HG03159 (cell line): ENCODE results near the gene PRKAG2.
"Not testable (repeated sequence)": the region's sequence is repeated elsewhere in the genome, so short reads cannot be mapped to it uniquely, and the experiment has no call there.

ENCODE experiments used
- ATAC-seq: cut with Tn5 transposase; IDR thresholded peaks from one replicate; pipeline ENCODE4 v1.9.1; 2021; ENCODE audit warnings: mild to moderate bottlenecking, moderate library complexity; ENCODE audit not compliant: unreplicated experiment

PRKAG2 gene

DNA sequence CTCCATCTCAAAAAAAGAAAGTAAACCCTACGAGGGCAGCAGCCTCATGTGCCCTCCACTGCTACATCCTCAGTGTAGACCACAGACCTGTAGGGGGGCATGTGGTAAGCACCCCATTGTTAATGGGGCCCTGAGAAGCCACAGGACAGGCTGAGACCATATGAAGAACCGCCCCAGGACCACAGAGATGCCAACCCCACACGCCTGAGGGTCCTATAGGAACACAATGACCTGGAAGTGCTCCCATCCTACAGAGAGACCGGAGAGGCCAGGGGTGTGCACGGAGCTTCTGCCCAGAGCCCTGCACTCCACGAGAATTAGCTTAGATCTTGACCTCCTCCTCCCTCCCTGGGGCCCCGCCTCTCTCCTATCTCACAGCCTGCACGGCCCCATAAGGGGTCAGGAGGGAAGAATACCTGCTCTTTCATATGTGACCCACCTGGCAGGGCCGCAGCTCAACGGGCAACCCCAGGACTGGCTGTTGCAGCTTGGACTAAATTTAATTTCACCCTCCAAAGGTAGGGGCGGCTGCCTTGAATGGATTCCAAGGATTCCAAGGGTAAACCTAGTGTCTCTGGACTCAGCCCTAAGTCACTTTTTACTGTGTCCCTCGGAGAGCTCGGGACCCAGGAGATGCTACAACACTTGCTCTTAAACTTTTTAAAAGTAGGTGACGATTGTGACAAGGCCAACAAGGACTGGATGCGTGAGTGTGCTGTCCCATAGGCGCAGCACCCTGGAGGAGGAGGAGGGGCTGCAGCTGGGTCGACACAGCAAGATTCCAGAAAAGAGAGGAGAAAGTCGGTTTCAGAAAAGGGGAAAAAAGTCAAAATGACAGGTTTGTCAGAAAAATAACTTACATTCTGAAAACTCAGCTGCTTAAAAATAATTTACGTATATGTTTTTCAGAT is 24.2 kb downstream of the PRKAG2 start:
- ATAC-seq: no peak

DNA sequence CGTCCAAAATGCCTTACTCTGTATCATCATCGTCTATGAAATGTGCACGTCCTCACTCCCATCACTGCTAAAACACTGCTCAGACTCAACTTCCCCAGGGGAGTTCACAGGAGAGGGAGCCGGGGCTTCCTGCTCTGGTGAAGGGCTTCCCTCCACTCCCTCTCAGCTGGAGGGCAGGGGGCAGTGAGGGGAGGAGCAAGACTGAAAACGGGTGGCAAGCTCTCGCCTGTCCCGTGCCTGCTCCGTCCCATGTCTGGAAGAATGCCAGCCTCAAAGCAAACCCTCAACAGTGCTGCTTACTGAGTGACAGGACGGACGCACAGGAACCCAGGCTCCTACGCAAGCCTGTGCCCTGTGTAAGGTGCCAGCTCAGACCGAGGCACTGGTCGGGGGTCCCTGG is 25.1 kb downstream of the PRKAG2 start:
- ATAC-seq: no peak

DNA sequence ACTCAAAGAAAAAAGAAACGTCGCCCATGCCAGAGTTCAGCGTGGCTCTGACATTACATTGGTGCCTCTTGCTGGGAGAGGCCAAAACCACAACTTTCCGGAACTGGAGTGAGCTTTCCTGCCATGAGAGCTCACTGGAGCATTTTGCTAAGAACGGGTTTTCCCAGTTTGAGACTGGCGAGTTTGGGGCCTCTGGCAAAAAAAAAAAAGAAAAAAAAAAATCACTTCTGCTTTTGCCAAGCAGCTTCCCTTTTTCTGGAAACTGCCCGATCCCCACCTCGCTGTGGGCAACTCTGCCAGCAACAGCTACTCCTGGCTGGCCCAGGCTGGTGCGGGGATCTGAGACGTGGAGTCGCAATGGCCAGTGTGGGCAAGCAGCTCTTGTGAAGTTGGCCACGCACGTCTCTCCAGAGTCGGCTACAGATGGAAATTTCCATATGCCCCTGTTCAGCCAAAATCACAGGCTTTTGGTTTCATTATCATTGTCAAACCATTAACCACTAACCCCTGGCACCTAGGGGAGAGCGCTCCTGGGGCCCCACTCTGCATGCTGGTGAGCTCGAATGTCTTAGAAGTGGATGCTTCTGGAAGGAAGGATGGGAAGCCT is 25.7 kb downstream of the PRKAG2 start:
- no peak for ATAC-seq

DNA sequence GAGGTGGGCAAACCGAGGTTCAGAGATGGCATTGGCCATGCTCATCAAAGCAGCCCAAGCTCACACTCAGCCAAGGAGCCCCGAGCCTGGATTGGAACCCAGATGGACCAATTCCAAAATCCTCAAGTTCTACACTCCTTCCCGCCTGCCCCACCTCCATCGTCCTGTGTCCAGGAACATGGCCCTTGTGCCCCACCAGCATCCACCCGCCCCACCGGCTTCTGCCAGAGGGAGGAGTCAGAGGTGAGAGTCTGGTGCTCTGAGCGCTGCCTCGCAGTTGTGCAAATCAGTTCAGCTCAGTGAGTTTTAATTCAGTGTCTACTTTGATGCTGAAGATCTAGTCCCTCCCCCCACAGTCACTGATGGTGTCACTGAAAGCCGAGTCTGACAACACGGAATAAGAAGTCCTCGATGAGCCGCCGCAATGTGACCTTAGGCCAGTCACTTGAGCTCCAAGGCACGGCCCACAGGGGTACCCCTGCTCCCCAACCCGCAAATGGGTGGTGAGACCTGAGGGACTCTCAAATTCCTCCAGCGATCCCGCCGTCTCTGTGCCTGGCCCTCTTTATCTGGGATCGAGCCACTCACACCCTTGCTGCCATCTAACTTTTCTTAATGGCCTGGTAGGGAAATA is 26.3 kb downstream of the PRKAG2 start:
- no peak for ATAC-seq

DNA sequence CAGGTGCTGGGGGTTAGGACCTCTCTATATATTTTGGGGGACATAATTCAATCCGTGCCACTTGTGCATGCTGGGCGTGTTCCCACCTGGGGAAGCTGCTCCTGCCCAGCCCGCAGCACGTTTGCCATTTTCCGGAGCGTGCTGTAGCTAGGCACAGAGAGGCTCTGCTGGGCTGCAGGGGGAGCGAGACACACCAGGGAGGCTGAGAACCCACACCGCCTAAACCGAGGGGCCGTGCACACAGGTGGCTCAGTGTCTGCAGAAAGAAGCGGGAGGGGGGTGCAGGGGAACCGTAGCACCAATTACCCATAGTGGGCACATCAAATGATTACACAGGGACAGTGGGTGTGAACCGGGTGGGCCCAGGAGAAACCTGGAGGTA is 27.0 kb downstream of the PRKAG2 start:
- ATAC-seq: no peak

DNA sequence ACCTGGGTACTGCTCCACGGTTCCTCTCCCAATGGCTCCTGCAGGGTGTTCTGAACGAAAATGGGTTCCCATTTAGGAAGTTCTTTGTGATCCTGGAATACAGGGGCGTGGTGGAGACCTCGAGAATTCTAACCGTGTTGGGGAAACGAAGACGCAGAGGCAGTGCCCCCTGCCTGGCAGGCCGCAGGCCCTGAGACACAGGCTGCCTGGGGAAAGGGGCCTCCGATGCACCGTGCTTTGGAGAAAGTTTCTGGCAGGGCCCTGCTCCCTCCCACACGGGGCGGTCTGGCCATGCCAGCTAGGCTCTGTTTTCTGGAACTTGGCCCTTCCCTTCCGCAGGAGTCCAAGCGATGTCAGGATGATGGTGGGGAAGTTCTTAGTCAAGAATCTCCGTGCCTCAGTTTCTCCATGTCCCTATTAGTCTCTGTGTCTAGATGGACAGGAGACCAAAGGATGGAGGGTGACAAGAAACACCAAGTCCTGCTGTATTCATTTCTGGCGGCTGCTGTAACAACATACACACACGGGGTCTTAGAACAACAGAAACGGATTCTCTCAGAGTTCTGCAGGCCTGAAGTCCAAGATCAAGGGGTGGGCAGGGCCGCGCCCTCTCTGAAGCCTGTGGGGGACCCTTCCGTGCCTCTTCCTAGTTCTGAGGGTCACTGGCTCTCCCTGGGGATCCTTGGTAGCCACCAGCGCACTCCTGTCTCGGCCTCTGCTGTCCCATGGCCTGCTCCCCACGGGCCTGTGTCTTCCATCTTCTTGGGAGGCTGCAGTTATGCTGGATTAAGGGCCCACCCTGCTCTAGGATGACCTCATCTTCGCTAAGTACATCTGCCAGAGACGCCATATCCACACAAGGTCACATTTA is 27.7 kb downstream of the PRKAG2 start:
- no peak for ATAC-seq

DNA sequence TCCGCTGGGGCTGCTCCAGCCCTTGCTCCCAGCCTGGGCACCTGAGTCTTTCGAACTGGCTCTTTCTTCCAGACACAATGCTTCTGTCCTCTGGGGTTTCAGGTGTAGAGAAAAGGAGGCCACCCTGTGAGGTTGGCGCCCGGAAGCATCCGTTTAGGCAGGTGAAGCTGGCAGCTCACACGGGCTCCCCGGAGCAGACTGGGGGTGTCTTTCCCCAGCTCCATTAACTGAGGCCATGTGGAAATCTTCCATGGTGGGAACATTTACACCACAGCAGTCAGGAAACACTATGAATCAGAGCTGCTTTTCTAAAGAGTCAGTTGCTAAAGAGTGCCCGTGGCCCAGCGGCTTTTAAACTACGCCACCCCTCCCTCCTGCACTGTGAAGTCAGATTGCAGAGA is 29.2 kb downstream of the PRKAG2 start:
- no peak for ATAC-seq

DNA sequence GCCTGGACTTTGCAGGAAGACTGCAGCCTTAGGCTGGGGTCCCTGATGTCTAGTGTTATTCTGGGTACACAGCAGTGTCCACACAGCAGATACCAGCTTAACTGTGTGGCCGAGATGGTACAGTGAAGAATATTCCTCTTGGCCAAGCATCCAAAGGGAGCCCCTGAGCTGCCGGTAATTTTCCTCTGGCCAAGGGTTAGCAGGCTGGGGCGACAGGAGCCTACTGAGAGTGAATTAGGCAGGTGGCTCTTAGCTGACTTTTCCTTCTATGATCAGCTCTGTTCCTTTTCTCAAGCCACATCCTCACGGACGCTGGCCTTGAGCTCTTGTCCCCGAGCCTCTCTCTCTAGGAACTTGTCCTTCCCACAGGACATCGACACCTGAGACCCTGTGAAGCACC is 29.8 kb downstream of the PRKAG2 start:
- no peak for ATAC-seq

DNA sequence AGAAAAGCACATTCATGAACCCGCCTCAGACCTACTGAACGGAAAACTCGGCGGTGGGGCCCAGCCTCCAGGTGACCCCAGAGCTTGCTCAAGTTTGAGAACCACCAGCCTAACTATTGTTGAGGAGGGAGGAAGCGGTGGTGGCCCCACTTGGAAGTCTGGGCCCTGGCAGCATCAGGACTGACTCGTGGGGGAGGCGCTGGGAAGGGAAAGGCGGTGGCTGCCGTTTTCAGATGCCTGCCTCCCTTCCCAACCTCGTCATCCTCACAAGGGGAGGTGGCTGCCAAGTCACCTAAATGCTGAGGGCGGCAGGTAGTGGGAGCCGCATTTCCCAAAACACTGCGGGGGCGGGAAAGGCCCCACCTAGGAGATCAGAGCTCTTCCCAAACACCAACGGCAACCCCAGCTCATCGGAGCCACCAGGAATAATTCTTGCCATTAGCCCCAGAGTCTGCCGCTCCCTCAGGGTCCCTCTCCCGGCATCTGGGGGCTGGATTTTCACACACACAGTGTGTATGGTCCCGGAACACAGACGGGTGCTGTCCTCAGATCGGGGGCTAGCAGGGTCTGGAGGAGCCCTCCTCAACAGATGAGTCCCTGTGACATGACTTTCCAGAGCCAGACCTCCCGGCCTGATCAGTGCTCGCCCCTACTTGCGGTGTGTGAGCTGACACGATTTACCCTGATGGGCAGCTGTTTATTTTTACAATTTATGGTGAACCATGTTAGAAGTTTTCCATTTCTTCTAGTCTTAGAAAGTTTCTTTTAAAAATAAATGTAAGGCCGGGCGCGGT is 31.3 kb downstream of the PRKAG2 start:
- no peak for ATAC-seq

DNA sequence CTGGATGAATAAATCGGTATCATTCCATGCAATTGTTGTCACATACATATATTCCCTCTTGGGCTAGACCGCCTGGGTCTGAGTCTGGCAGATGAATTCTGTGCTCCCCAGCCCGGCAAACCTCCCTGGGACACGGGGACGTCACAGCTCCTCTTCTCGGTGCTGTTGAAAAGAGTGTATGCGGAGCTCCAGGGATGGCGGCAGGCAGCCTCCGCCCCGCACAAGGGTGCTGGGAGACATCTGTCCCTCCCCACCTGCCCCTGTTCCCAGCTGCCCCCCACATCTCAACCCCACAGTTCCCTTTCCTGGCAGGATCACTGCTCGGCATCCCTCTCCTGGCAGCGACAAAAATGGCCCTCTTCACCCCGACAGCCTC is 32.1 kb downstream of the PRKAG2 start:
- no peak for ATAC-seq

DNA sequence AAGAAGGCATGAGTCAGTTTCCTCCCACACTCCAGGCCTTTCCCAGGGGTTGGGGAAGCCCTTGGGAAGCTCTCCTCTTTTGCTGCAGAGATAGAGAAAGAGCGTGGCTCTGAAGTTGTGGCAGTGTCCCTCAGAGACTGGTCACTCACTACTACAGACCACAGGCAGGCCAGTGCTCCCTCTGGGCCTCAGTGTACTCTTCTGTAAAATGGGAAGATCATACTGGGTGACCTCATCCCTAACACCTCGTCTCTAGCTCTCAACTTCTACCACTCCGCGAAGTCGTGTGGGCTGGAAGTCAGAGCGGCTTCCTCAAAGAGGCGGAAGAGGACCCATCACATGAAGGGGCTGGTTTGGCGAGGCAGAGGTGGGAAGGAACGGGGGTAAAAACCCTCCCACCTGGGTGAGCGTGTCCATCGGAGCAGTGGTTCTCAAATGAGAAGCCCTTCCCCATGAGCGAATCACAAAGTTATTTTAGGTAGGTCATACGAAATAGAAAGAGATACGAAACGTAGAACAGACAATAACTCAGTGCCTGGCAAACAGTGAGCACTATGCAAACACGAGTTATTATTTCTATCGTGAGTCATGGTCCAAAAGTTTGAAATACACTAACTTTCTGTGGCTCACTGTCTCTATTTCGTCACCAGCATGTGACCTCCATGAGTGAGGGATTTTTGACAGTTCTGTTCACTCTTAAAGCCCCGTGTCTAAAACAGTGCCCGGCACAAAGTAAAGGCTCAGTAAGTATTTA is 32.7 kb downstream of the PRKAG2 start:
- no peak for ATAC-seq

DNA sequence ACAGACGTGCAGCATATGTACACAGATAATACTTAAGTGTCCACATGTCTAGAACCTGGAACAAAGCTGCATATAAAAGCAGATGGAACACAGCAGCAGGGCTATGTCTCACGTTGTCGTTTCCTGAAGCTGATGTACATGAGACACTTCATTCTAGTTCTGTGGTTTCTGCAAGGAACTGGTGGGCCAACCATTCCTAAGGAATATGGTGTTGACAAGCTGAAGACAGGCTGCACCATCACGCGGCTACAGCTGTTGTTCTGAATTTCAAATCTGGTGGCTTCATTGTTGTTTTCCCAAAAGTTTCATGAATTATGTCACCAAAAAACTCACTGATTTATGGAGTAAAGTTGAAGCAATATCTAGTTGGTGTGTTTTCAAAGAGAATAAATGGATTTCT is 33.7 kb downstream of the PRKAG2 start:
- ATAC-seq: no peak

DNA sequence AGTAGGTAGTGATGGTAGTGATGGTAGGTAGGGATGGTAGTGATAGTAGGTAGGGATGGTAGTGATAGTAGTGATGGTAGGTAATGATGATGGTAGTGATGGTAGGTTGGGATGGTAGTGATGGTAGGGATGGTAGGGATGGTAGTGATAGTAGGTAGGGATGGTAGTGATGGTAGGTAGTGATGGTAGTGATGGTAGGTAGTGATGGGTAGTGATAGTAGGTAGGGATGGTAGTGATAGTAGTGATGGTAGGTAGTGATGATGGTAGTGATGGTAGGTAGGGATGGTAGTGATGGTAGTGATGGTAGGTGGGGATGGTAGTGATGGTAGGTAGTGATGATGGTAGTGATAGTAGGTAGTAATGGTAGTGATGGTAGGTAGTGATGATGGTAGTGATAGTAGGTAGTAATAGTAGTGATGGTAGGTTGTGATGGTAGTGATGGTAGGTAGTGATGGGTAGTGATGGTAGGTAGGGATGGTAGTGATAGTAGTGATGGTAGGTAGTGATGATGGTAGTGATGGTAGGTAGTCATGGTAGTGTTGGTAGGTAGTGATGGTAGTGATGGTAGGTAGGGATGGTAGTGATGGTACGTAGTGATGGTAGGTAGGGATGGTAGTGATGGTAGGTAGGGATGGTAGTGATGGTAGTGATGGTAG is 35.4 kb downstream of the PRKAG2 start:
- not testable (repeated sequence) for ATAC-seq

DNA sequence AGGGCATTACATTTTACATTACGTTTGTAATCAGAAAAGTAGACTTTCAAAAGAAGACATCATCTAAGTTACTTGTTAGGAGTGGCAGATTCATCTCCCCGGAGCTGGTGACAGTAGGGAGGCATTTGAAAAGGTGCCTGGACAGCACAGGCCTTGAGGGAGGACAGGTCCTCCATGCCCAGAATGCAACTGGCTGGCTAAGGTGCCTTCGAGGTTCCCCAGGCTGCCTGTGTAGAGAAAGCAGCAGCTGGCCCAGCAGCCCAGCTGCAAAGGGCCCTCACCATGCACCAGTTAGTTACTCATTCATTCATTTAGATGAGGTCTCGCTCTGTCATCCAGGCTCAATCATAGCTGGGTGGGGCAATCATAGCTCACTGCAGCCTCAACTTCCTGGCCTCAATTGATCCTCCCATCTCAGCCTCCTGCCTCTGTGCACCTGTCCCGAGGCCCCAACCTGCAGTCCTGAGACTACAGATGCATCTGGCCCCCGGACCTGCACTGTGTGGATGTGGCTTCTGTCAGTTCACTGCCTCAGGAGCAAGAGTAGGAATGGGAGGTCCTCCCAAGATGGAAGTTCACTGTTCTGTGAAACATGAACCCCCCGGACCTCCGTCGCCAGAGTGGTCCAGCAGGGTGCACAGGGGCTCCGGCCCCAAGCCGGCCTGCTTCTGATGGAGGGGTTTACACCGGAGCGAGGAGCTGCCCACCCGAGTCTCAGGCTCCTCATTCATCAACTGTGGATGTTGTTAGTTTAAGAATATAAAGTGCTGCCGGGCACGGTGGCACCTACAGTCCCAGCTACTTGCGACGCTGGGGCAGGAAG is 36.6 kb downstream of the PRKAG2 start:
- ATAC-seq: no peak

DNA sequence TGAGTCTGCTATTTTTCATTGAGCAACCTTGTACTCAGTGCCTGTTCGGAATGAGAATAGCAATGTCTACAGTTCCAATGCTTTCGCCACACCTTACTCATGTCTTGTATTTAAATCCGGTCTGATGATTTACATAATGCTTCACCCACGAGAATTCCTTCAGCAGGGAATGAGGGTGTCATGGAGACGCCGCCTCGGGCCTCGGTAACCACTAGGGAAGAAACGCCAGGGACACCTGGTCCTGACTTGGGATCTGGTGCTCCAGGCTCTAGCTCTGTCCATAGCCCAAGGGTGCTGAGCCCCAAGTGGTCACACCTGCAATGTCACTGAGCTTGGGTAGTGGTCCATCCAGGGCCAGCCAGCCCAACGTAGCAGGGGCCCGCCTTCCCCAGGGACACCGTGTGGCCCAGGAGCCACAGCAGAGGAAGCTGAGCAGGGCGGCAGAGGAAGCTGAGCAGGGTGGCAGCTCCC is 37.4 kb downstream of the PRKAG2 start:
- peak; percentile 9 for ATAC-seq

DNA sequence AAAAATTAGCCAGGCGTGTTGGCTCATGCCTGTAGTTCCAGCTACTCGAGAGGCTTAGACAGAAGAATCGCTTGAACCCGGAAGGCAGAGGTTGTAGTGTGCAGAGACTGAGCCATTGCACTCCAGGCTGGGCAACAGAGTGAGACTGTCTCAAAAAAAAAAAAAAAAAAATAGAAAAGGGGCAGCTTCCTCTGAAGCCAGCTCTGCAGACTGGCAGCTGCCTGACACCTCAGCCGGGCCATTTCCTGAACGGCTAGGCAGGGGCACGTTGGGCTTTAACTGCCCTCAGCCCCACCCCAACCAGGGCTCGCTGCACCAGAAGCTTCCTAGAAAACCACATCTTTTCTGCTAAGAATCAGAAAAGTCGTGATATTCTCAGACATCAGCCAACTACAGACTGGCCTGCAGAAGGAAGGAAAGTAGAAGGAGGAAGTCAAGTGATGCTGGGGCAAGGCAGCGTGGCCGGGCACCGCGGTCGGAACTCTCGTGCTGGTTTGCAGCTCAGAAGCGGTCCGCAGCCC is 38.0 kb downstream of the PRKAG2 start:
- ATAC-seq: peak; percentile 65

DNA sequence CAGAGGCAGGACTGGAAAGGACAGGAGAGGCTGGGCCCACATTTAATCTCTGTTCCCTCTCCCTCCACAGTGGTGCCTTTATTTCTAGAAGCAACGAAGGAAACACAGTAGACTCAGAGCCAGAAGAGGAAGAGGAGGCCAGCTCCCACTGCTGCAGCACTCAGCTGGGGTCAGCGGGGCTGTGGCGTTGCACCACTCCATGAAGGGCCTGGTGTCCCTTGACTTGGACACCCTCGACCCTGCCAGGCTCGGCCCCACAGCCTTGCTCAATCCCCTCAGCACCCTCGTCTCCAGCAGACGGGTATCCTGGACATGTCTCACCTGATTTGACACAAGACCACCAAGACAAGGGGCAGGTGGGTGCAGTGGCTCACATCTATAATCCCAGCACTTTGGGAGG is 38.8 kb downstream of the PRKAG2 start:
- ATAC-seq: no peak
